HL-60 (cell line): ENCODE results near the gene KLF15.

Experiments
- DNase-seq, 2 experiments: peaks; one replicate each; pipeline ENCODE4 v3.0.0-alpha.2; 2010 to 2020; ENCODE audit warnings: low read depth in 1 of 2, low spot score in 1 of 2
- H3K27ac ChIP-seq: fragments of 250-450 bp; sonication (Bioruptor Pico); replicated peaks from 2 replicates; pipeline ENCODE4 v1.5.1; 2020; ENCODE audit warnings: mild to moderate bottlenecking, moderate library complexity
- H3K27me3 ChIP-seq: fragments of 250-450 bp; sonication (Bioruptor Pico); 2 replicates; pipeline ENCODE4 v1.5.1; 2021; ENCODE audit warnings: mild to moderate bottlenecking, moderate library complexity; ENCODE audit not compliant: insufficient read depth, poor library complexity, severe bottlenecking
- H3K4me3 ChIP-seq: replicated peaks from 2 replicates; pipeline ENCODE4 v1.5.1; 2011; ENCODE audit warnings: mild to moderate bottlenecking, control low read depth, low read length; ENCODE audit not compliant: insufficient read depth
- CTCF ChIP-seq: IDR thresholded peaks from one replicate; pipeline ENCODE4 v1.5.1; 2011; ENCODE audit warnings: low read length, control low read depth, inconsistent platforms; ENCODE audit not compliant: insufficient read depth
- GABPA ChIP-seq: IDR thresholded peaks from 2 replicates; pipeline ENCODE4 v1.6.1; 2012; ENCODE audit warnings: low read depth
- POLR2AphosphoS5 ChIP-seq: IDR thresholded peaks from 2 replicates; pipeline ENCODE4 v1.6.1; 2012; ENCODE audit warnings: low read depth
- REST ChIP-seq: IDR thresholded peaks from 2 replicates; pipeline ENCODE4 v1.6.1; 2012; ENCODE audit warnings: low read depth; ENCODE audit not compliant: insufficient replicate concordance
- SPI1 ChIP-seq: IDR thresholded peaks from 2 replicates; pipeline ENCODE4 v1.6.1; 2012; ENCODE audit warnings: low read depth, mild to moderate bottlenecking, borderline replicate concordance

KLF15 gene

GRCh38 chr3:126372413-126373145, 15.4 kb upstream of the KLF15 start:
- Histone ChIP-seq H3K4me3 (no peak overlapping the region), H3K27ac (no peak overlapping the region), H3K27me3 (no peaks in the 10 kb centered on the region)
- no peak for TF ChIP-seq GABPA
- no peak for TF ChIP-seq CTCF
- no peak for TF ChIP-seq POLR2AphosphoS5
- no peak for TF ChIP-seq SPI1
- TF ChIP-seq REST: no peak
- no peak for DNase-seq

GRCh38 chr3:126371096-126371705, 14.0 kb upstream of the KLF15 start:
- TF ChIP-seq REST: no peak
- TF ChIP-seq POLR2AphosphoS5: no peak
- Histone ChIP-seq H3K27me3 (no peaks in the 10 kb centered on the region), H3K4me3 (no peak overlapping the region), H3K27ac (no peak overlapping the region)
- no peak for DNase-seq

GRCh38 chr3:126370606-126371005, 13.4 kb upstream of the KLF15 start:
- Histone ChIP-seq H3K27me3 (no peaks in the 10 kb centered on the region), H3K4me3 (no peak overlapping the region), H3K27ac (no peak overlapping the region)
- no peak for DNase-seq
- no peak for TF ChIP-seq CTCF
- no peak for TF ChIP-seq GABPA
- TF ChIP-seq REST: no peak
- TF ChIP-seq SPI1: no peak
- no peak for TF ChIP-seq POLR2AphosphoS5
